Progenitor cell of endocrine pancreas (in vitro differentiated cells): ENCODE data around the gene SPPL3. TPM values are rescaled to one million over a fixed set of nuclear protein-coding genes. Genes with fewer than 3 reads are reported as not detected.
A peak's percentile ranks its signal among the peaks of the same experiment; 100 is the strongest.

Experiments
- DNase-seq: peaks from one replicate; pipeline ENCODE4 v3.0.0; 2021; ENCODE audit warnings: low spot score; ENCODE audit not compliant: unreplicated experiment
- H3K27ac Mint-ChIP-seq: 2 replicates; pipeline ENCODE4 v1.8.0; 2021; ENCODE audit warnings: mild to moderate bottlenecking, moderate library complexity, mixed read lengths
- H3K27me3 Mint-ChIP-seq: 2 replicates; pipeline ENCODE4 v1.8.0; 2021; ENCODE audit warnings: mixed read lengths
- H3K36me3 Mint-ChIP-seq: 2 replicates; pipeline ENCODE4 v1.8.0; 2022; ENCODE audit warnings: mixed read lengths; ENCODE audit not compliant: insufficient read depth
- H3K4me1 Mint-ChIP-seq: 2 replicates; pipeline ENCODE4 v1.8.0; 2021; ENCODE audit warnings: low read depth, mixed read lengths
- H3K4me3 Mint-ChIP-seq: 2 replicates; pipeline ENCODE4 v1.8.0; 2021; ENCODE audit warnings: low read depth, mild to moderate bottlenecking, moderate library complexity, mixed read lengths
- H3K9me3 Mint-ChIP-seq: 2 replicates; pipeline ENCODE4 v1.8.0; 2021; ENCODE audit warnings: low read depth, mixed read lengths
- CTCF ChIP-seq: fragments of 200-600 bp; sonication (generic); IDR thresholded peaks from one replicate; pipeline ENCODE4 v1.5.0; 2021; ENCODE audit warnings: antibody characterized with exemption, mild to moderate bottlenecking; ENCODE audit not compliant: unreplicated experiment
- total RNA-seq: library from RNA; stranded (reverse); gene quantifications from 2 replicates; pipeline ENCODE4 v1.2.1, GENCODE V29; 2021

SPPL3 gene
- total RNA-seq, 1 donor from 2014 or later, result 70.2 TPM

- H3K4me1 Mint-ChIP-seq, result peaks cover 5% of the 10 kb centered on the region
- H3K27me3 Mint-ChIP-seq, result no peaks in the 10 kb centered on the region
- peaks cover 2% of the 10 kb centered on the region for H3K36me3 Mint-ChIP-seq
- no peaks in the 10 kb centered on the region for H3K9me3 Mint-ChIP-seq
- no peak overlapping the region for H3K27ac Mint-ChIP-seq
- H3K4me3 Mint-ChIP-seq, result no peak overlapping the region
- no peak for DNase-seq
- TF ChIP-seq CTCF, result no peak
These were observed 18.6 kb downstream of the SPPL3 start for GRCh38 chr12:120885521-120885920.

GRCh38 chr12:120884644-120885043 lies 19.5 kb downstream of the SPPL3 start:
- Mint-ChIP-seq H3K9me3 (no peaks in the 10 kb centered on the region), H3K27me3 (no peaks in the 10 kb centered on the region), H3K36me3 (peaks cover 2% of the 10 kb centered on the region), H3K4me3 (no peak overlapping the region), H3K27ac (no peak overlapping the region), H3K4me1 (peaks cover 11% of the 10 kb centered on the region)
- TF ChIP-seq CTCF, result no peak
- DNase-seq, result no peak

- no peak for TF ChIP-seq CTCF
- H3K36me3 Mint-ChIP-seq, result peaks cover 2% of the 10 kb centered on the region
- H3K4me3 Mint-ChIP-seq, result no peak overlapping the region
- H3K27me3 Mint-ChIP-seq, result no peaks in the 10 kb centered on the region
- H3K4me1 Mint-ChIP-seq, result peaks cover 14% of the 10 kb centered on the region
- no peak overlapping the region for H3K27ac Mint-ChIP-seq
- no peak for DNase-seq
- H3K9me3 Mint-ChIP-seq, result no peaks in the 10 kb centered on the region
These were observed 22.1 kb downstream of the SPPL3 start for GRCh38 chr12:120882055-120882555.

GRCh38 chr12:120879718-120880300 lies 24.3 kb downstream of the SPPL3 start:
- Mint-ChIP-seq H3K9me3 (no peaks in the 10 kb centered on the region), H3K27ac (peak overlapping the region; percentile 41), H3K4me1 (peaks cover 12% of the 10 kb centered on the region), H3K4me3 (no peak overlapping the region), H3K36me3 (peaks cover 2% of the 10 kb centered on the region), H3K27me3 (no peaks in the 10 kb centered on the region)
- DNase-seq, result no peak
- TF ChIP-seq CTCF, result no peak

- Mint-ChIP-seq H3K27ac (peak overlapping the region; percentile 65), H3K9me3 (no peaks in the 10 kb centered on the region)
These were observed 25.1 kb downstream of the SPPL3 start for GRCh38 chr12:120879102-120879501.

More at GRCh38 chr12:120879102-120879501, 25.1 kb downstream of the SPPL3 start:
- no peak for TF ChIP-seq CTCF
- DNase-seq, result no peak
- H3K27me3 Mint-ChIP-seq, result no peaks in the 10 kb centered on the region
- peaks cover 12% of the 10 kb centered on the region for H3K4me1 Mint-ChIP-seq
- no peak overlapping the region for H3K4me3 Mint-ChIP-seq
- H3K36me3 Mint-ChIP-seq, result peaks cover 2% of the 10 kb centered on the region
